Ascending aorta (tissue), 2 donors: ENCODE measurements around the gene SEC22C. TPM values are rescaled to one million over a fixed set of nuclear protein-coding genes. Genes with fewer than 3 reads are reported as not detected.
"Not testable (repeated sequence)": the region's sequence is repeated elsewhere in the genome, so short reads cannot be mapped to it uniquely, and the experiment has no call there.

ENCODE experiments used
- DNase-seq, 2 donors: peaks; one replicate each; pipeline ENCODE4 v3.0.0-alpha.2; 2019; ENCODE audit warnings: low spot score in 2 of 2
- H3K27ac ChIP-seq, 2 donors: fragments of 200-600 bp; sonication (generic); one replicate each; pipeline ENCODE4 v1.5.1; 2016 to 2017; ENCODE audit warnings: mild to moderate bottlenecking in 1 of 2
- H3K27me3 ChIP-seq: fragments of 200-600 bp; sonication (generic); one replicate; pipeline ENCODE4 v1.5.1; 2017
- H3K36me3 ChIP-seq, 2 donors: fragments of 200-600 bp; sonication (generic); one replicate each; pipeline ENCODE4 v1.5.1; 2016
- H3K4me1 ChIP-seq, 2 donors: fragments of 200-600 bp; sonication (generic); one replicate each; pipeline ENCODE4 v1.5.1; 2016 to 2017; ENCODE audit warnings: mild to moderate bottlenecking in 1 of 2
- H3K4me3 ChIP-seq, 2 donors: fragments of 200-600 bp; sonication (generic); one replicate each; pipeline ENCODE4 v1.5.1; 2016 to 2017; ENCODE audit warnings: mild to moderate bottlenecking in 1 of 2
- H3K9me3 ChIP-seq, 2 donors: fragments of 200-600 bp; sonication (generic); one replicate each; pipeline ENCODE4 v1.5.1; 2016
- intact Hi-C: fragments of 100-400 bp; cut with DNase I; formaldehyde crosslinking; loops from one replicate; pipeline ENCODE4 v1.15.1; 2023
- total RNA-seq: library from RNA; depleted of rRNA; stranded (reverse); fragments of >200 nt; gene quantifications from one replicate; pipeline ENCODE4 v1.1.0, GENCODE V29; 2016
- TF ChIP-seq, protein P1 (sequence below), 3 experiments: fragments of 200-600 bp in 2 of 3; fragments of 450-650 bp in 1 of 3; sonication (generic) in 2 of 3; IDR thresholded peaks; one replicate each; pipeline ENCODE4 v1.5.1; 2016 to 2019; ENCODE audit warnings: antibody characterized with exemption in 3 of 3, mild to moderate bottlenecking in 1 of 3, moderate library complexity in 1 of 3

The SEC22C gene
- total RNA-seq, 1 donor from 2014 or later = 28.3 TPM

DNA sequence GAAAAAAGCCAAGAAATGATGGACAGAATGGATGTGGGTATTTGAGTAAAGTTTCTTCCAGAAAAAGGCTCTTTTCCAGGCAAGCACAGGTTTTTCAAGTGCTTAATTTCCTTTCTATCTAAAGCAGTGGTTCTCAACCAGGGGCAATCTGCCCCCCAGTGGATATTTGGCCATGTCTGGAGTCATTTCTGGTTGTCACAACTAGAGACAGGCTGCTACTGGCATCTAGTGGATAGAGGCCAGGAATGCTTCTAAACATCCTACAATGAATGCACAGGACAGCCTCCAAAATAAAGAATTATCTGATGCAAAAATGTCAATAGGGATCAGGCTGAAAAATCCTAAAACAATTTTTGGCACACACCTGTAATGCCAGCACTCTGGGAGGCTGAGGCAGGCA is 23.9 kb downstream of the SEC22C start:
- no peak for DNase-seq
- H3K27me3 ChIP-seq = no peaks in the 10 kb centered on the region
- no peak overlapping the region for H3K4me3 ChIP-seq
- intact Hi-C loops = no loop called here
- peaks cover 64 to 91% of the 10 kb centered on the region in 2 donors for H3K36me3 ChIP-seq
- no peaks in the 10 kb centered on the region for H3K4me1 ChIP-seq
- H3K9me3 ChIP-seq = no peaks in the 10 kb centered on the region
- no peak overlapping the region for H3K27ac ChIP-seq
- TF ChIP-seq, protein P1, sequence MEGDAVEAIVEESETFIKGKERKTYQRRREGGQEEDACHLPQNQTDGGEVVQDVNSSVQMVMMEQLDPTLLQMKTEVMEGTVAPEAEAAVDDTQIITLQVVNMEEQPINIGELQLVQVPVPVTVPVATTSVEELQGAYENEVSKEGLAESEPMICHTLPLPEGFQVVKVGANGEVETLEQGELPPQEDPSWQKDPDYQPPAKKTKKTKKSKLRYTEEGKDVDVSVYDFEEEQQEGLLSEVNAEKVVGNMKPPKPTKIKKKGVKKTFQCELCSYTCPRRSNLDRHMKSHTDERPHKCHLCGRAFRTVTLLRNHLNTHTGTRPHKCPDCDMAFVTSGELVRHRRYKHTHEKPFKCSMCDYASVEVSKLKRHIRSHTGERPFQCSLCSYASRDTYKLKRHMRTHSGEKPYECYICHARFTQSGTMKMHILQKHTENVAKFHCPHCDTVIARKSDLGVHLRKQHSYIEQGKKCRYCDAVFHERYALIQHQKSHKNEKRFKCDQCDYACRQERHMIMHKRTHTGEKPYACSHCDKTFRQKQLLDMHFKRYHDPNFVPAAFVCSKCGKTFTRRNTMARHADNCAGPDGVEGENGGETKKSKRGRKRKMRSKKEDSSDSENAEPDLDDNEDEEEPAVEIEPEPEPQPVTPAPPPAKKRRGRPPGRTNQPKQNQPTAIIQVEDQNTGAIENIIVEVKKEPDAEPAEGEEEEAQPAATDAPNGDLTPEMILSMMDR (IDR thresholded peaks at IDR 0.05) = no peak

GRCh38 chr3:42556817-42557216 is 24.9 kb downstream of the SEC22C start:
- intact Hi-C loops, H3K9me3 ChIP-seq, DNase-seq, H3K4me1 ChIP-seq, H3K27ac ChIP-seq, H3K4me3 ChIP-seq, H3K27me3 ChIP-seq: not testable (repeated sequence)
- peaks cover 66 to 82% of the 10 kb centered on the region in 2 donors for H3K36me3 ChIP-seq

- no peak overlapping the region for H3K4me3 ChIP-seq
- H3K36me3 ChIP-seq = peaks cover 63 to 79% of the 10 kb centered on the region in 2 donors
- TF ChIP-seq, protein P1 (IDR thresholded peaks at IDR 0.05) = no peak
- no peaks in the 10 kb centered on the region for H3K4me1 ChIP-seq
- no peak for DNase-seq
- H3K27ac ChIP-seq = no peak overlapping the region
- intact Hi-C loops = no loop called here
- H3K27me3 ChIP-seq = no peaks in the 10 kb centered on the region
- H3K9me3 ChIP-seq = no peaks in the 10 kb centered on the region
These were observed 25.6 kb downstream of the SEC22C start for GRCh38 chr3:42556089-42556632.

DNA sequence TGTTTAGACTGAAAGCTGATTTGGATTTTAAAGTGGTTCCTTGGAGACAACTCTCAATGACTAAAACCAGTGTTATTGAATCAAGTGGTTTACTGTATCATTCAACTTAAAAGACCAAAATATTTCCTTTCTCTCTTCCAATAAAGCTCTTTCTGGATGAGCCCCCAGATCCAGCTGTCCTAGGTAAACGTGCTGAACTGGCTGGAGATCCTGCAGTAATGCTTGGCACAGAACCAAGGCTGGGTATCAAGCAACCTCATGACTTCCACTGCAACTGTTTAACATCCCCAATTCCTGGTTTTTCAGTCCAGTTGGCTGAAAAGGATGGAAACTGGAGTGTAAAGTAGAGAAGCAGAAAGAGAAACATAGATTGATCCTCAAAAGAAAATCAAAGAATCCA is 28.9 kb downstream of the SEC22C start:
- TF ChIP-seq, protein P1 (IDR thresholded peaks at IDR 0.05) = no peak
- Histone ChIP-seq H3K27ac (no peak overlapping the region), H3K9me3 (no peaks in the 10 kb centered on the region), H3K36me3 (peaks cover 40 to 57% of the 10 kb centered on the region in 2 donors), H3K27me3 (no peaks in the 10 kb centered on the region), H3K4me1 (no peaks in the 10 kb centered on the region), H3K4me3 (no peak overlapping the region)
- DNase-seq = no peak
- intact Hi-C loops = no loop called here

DNA sequence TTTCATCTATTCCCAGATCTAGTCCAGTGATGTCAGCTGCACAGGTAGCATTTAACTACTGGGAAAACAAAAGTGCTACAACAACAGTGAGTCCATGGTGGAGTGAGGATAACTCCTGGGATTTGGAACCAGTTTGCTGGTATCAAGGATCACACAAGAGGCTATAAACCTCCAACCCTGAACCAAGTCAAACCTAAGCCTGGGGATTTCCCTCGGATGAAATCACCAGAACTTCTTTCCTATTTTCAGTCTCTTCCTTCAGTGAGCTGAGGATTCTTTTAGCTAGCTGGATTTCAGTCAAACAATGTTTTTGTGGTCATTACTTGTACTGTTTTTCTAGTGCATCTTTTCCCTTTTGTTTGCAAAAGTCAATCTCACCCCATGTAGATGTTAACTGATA is 31.5 kb downstream of the SEC22C start:
- no peak overlapping the region for H3K27ac ChIP-seq
- H3K4me1 ChIP-seq = peaks cover 0 to 4% of the 10 kb centered on the region in 2 donors
- no peaks in the 10 kb centered on the region for H3K9me3 ChIP-seq
- TF ChIP-seq, protein P1 (IDR thresholded peaks at IDR 0.05) = no peak
- no peak for DNase-seq
- no peak overlapping the region for H3K4me3 ChIP-seq
- peaks cover 22 to 31% of the 10 kb centered on the region in 2 donors for H3K36me3 ChIP-seq
- intact Hi-C loops = no loop called here
- no peaks in the 10 kb centered on the region for H3K27me3 ChIP-seq

DNA sequence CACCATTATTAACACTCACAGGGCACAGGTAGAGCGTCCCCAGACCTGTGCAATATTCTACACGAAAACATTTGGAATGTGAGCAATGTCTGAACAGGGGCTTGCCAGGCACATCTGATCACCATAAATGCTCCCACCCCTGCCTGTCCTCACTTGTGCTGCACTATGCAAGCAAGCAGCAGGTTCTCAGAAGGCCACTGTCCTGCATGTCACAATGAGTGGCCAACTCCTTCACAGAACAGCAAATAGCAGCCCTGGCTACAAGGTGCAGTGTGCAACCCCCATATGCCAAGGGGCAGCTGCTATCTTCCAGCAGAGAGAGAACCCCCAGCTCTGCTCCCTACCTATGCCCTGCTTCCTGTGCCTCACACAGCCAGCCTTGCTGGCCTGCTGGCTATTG is 32.6 kb downstream of the SEC22C start:
- no peak for DNase-seq
- Histone ChIP-seq H3K9me3 (no peaks in the 10 kb centered on the region), H3K4me3 (no peak overlapping the region), H3K4me1 (peaks cover 6 to 15% of the 10 kb centered on the region in 2 donors), H3K27me3 (no peaks in the 10 kb centered on the region), H3K36me3 (peaks cover 13 to 20% of the 10 kb centered on the region in 2 donors), H3K27ac (no peak overlapping the region)
- TF ChIP-seq, protein P1 (IDR thresholded peaks at IDR 0.05) = no peak
- intact Hi-C loops = loop anchor here (5.0 kb wide), 3 partner anchors 107 to 317 kb away; no protein-coding TSS in a partner anchor
